OCI-M1 (cell line): ENCODE data around the gene FBXO11.
A peak's percentile ranks its signal among the peaks of the same experiment; 100 is the strongest.

Experiments
- DNase-seq: peaks from one replicate; lab custom pipeline; 2025; lab: John Stamatoyannopoulos, UW

FBXO11 gene

DNA sequence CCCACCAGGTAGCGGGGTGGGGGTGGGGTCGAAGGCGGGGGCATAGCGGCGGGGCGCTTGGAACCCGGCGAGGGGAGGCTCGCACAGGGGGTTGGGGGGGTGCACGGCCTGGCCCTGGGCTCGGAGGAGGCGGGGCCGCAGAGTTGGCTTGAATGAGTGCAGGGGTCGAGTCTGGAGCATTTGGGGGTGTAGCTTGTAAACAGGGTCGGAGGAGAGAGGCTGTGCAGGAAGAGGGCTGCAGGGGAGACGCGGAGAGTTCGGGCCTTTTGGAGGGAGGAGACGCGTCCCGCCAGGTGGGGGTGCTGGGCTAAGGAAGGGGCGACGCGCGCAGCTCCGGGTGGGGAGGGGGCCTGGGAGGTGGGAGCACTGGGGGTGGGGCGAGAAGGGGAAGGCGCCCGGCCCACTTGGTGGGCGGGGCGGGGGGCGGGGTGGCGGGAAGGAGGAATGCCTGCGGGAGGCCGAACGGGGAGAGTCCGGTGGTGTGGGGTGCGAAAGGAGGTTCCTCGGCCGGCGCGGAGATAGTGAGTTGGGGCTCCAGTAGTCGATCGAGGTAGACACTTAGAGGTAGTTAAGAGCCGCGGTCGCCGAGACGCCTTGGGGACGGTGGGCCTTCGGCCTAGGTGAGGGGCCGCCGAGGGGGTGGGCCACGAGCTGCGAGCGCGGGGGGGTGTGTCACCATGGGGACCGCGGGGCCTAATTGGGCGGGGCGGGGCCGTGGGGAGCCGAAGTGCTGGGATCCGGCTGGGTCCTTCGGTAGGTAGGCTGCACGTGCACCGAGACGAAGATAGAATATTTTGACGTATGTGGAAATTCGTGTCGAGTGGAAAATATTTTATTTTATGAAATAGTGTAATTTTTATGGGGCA is 122.6 kb downstream of the FBXO11 start:
- peak; percentile 84 for DNase-seq

DNA sequence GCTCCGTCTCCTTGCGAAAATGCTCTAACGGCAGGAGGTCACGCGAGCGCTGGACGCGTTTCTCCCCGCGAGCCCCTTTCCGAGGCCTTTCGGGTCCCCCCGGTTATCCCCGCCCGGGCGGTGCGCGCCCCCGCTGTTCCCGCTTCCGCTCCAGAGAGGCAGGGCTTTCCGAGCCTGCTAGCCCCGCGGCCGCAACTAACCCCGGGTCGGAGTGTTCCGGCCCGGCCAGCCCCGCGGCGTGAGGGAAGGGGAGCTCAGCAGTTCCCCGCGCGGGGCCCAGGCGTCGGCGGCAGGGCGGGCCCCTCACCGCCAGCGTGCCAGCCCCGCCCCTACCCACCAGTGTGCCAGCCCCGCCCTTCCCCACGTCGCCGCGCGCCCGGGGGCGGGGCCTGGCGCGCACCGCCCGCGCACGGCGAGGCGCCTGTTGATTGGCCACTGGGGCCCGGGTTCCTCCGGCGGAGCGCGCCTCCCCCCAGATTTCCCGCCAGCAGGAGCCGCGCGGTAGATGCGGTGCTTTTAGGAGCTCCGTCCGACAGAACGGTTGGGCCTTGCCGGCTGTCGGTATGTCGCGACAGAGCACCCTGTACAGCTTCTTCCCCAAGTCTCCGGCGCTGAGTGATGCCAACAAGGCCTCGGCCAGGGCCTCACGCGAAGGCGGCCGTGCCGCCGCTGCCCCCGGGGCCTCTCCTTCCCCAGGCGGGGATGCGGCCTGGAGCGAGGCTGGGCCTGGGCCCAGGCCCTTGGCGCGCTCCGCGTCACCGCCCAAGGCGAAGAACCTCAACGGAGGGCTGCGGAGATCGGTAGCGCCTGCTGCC is 123.4 kb downstream of the FBXO11 start, which contains the start of gene MSH6:
Gene MSH6, plus strand, starts transcription at position 475 of the 815 bp plus-strand sequence. Its CDS starts 89 bp downstream, at position 564.
- DNase-seq = peak; percentile 93

DNA sequence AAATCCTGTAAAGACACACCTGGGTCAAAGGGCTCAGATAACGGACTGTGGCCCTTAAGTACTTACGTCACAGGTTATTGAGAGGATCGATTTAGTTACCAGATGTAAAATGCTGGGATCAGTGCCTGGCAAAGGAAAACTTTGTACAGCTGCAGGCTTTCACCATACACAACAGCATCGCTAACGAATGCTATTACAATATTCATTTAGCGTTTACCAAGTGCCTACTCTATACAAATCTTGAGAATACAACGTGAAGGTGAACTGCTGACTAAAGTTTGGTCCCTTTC is 124.0 kb downstream of the FBXO11 start:
- no peak for DNase-seq

DNA sequence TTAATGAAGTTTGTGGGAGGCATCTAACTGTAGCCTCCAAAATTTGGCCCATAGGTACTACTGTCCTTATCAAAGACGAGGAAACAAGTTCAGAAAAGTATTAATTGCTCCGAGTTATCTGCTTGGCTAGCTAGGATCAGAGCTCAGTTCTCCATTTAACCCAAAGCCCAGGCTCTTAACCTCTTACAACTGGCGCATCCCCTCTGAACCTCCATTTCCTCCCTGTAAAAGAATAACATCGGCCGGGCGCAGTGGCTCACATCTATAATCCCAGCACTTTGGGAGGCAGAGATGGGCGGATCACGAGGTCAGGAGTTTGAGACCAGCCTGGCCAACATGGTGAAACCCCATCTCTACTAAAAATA is 126.9 kb downstream of the FBXO11 start:
- DNase-seq = no peak

DNA sequence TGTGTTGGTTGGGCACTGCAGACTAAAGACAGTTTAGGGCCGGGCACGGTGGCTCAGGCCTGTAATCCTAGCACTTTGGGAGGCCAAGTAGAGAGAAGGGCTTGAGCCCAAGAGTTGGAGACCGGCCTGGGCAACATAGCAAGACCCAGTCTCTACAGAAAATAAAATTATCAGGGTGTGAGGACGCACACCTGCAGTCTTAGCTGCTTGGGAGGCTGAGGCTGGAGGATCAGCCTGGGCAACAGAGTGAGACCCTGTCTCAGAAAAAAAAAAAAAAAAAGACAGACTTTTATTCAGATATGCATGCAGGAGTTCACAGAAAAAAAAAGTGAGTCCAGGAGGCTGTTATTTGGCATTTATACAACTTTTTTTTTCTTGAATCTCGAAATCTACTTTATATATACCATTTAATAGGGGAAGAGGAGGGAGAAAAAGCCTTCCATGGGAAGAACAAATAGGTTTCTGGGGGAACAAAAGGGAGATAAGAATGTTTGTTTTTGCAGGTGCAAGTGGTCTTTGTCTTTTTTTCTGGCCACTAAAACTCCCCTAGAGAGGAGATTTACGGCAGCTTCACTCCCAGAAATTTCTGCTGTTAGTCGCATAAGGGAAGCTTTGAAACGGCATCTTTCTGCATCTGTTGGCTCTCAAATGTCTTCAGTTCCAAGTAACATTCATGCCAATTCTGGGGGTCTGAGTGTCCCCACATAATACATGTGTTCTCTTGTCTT is 127.4 kb downstream of the FBXO11 start:
- DNase-seq = no peak

DNA sequence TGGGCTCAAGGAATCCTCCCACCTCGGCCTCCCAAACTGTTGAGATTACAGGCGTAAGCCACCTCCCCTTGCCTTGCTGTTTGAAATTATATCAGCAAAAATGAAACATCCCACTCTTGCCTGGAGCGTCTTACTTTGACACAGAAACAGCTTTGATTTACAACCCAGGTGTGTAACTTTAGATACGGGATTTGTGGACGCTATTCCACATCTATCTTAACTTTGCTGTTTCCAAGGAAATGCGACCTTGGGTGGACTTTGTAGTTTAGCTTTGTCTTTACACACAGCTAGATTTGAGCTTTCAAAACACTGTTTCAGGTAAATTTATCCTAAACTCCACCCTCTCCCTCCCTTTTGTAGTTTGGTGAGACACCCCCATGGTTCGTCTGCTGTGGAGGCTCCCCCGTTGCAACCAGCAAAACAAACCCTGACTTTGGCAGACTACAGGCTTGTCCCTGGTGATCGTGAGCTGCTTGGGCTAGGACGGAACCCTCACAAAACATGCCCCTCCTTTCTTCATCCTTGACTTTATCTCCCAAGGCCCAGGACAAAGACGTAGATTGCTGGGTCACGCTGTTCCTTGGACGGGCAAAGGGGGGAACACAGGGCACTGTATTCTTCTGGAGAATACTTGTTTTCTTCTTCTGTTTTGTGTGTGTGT is 128.9 kb downstream of the FBXO11 start:
- DNase-seq = no peak

DNA sequence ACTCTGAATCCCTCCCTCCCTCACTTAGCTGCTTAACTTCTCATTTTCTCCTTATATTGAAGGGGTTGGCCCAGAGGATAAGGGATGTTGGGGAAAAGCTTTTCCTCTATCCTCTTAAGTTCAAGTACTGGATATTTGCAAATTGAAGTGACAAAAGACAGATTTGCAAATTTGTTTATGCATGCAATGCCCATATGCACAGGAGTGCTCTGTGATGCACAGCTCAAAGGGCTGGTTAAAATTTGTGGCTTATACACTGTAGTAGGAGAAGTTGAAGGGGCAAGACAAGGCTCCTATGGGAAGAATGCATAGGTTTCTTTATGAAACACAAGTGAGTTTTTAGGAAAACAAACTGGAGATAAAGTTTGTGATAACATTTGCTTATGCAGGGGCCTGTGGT is 131.7 kb downstream of the FBXO11 start:
- no peak for DNase-seq

DNA sequence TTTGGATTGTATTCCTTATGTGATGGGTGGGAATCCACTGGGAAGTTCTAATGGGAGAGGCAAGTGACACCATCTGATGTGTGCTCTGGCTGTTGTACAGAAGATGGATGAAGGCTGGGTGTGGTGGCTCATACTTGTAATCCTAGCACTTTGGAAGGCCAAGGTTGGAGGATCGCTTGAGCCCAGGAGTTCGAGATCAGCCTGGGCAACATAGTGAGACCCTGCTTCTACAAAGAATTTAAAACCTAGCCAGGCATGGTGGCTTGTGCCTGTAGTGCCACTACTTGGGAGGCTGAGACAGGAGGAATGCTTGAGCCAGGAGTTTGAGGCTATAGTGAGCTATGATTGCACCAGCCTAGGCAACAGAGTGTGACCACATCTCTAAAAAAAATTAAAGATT is 134.0 kb downstream of the FBXO11 start:
- DNase-seq = no peak

DNA sequence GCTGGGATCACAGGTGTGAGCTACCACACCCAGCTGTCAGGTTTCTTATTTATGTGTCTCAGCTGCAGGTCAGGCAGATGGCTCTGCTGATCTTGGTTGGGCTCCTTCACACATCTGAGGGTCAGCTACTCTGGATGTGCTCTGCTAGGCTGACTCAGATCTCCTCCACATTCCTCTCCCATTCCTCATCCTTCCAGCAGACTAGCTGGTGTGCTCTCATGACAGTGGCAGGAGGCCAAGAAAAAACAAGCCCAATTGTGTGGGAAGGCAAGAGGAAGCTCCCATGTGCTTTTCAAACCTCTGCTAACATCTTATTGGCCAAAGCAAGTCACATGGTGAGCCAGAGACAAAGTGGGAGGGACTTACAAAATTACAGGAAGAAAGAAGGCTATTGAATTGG is 135.1 kb downstream of the FBXO11 start:
- DNase-seq = peak; percentile 38

DNA sequence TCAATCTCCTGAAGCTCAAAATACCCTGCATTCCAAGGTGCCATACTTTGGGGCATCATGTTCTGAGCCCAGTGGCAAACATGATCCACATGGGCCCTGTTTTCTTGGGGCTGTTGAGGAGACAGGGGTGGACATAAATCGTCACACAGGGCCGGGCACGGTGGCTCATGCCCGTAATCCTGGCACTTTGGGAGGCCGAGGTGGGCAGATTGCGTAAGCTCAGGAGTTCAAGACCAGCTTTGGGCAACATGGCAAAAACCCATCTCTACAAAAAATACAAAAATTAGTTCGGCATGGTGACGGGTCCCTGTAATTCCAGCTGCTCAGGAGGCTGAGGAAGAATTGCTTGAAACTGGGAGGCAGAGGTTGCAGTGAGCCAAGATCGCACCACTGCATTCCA is 137.0 kb downstream of the FBXO11 start:
- no peak for DNase-seq

DNA sequence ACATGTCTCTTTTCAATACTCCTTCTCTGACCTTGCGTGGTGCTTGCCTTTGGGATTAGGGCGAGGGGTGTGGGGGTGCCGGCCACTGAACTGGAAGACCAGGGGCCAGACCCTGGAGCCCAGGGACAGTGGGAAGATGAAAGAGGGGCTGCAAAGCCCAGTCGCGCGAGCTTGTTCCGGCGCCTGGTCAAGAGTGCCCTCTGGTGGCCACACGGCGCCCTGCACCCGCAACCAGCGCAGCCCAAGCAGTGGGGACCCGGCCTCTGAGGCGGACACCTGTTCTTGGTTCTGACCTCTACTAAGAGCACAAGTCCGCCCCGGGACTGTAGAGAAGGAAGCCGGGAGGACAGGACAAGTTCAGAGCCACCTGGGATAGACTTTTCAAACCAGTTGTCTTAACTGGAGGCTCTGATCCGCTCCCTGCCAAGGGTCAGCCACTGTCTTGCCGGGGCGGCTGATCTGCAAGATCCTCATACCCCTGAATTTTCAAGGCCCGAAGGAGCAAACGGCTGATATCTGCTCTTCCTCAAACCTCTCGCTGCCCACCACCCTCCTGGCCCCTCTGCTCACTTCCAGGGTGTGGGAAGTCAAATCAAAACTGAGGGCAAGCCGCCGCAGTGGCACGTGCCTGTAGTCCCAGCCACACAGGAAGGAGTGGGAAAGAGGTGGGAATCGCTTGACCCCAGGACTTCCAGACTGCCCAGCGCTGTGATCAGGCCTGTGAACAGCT is 138.3 kb downstream of the FBXO11 start:
- peak; percentile 83 for DNase-seq

DNA sequence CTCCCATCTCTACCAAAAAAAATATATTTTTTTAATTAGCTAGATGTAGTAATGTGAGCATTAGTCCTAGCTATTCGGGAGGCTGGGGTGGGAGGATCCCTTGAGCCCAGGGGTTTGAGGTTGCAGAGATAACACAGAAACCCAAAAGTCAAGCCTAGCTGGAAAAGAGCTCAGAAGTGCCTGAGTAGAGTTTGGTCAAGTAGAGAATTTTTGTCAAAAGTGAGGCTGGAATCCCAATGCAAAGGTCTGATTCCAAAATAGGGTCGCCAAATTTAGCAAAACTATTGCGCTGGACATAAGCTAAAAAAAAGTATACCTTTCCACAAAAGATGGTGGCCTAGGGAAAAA is 138.8 kb downstream of the FBXO11 start:
- peak; percentile 61 for DNase-seq

DNA sequence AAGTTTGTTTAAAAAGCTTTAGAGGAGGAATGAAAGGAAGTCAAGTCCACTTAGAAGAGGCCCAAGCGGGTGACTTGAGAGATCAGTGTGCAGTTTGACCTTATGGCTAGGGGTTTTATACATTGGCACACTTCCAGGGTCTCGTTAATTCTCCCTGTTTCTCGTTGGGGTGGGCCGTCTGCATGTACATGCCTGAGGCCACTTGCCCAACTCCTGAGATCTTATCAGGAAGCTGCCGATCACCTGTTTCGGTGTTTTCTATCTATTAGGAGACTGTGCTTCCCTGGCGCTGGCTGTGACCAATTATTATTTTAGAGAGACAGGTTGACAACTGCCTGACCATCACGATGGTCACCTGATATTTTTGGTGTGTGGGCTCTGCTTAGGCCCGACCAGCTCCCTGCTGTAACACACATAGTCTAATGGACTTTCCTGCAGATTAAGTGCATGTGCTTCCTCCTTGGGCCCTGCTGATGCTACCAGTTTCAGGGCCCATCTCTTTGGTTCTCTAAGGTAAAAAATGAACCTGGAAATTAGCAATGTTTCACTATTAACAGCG is 154.4 kb downstream of the FBXO11 start:
- DNase-seq = no peak

DNA sequence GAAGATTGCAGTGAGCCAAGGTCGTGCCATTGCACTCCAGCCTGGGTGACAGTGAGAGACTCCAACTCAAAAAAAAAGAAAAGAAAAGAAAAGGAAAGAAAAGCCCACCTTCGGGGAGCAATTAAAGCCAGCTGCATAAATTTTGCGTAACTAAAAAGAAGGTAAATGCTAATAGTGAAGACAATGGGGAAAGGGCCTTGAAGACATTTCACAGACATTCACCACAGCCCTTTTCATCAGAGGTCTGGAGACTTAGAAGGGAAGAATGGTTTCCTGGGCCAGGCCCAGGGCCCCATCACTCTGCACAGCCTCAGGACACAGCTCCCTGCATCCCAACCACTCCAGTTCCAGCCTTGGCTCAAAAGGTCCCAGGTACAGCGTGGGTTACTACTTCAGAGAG is 158.4 kb downstream of the FBXO11 start:
- no peak for DNase-seq

DNA sequence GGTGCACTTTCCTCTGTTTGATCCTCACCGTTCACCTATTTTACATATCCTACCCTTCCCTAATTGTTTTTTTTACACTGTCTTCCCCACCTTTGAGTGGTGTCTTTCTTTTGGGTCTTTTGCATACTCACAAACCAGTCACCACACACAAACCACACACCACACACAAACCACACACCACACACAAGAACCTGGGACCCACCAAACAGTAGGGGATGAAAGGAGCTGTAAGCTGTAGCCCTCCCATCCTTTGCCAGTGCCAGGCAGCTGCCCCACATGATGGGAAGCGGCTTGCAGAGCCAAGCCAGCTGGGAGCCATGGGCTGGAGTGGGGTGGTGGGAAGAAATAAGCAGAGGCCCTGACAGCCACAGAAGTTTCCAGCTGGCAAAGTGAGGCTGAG is 162.2 kb downstream of the FBXO11 start:
- no peak for DNase-seq

DNA sequence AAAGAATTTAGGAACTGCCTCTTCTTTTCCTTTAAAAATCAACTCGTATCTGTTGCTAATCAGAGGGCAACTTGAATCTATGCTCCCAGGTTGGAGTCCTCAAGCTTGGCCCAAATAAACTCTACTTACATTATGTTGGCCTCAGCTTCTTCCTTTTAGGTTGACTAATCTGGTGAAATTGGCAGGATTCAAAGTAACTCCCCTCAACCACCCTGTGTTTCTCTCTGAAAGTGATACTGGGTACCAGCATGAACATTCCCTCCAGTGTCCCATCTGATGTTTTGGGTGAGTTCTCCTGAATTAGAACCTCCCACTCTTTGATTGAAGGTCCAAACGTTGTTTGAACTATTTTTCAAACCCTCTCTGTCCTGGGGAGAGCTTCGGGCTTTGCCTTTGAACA is 164.7 kb downstream of the FBXO11 start:
- no peak for DNase-seq

DNA sequence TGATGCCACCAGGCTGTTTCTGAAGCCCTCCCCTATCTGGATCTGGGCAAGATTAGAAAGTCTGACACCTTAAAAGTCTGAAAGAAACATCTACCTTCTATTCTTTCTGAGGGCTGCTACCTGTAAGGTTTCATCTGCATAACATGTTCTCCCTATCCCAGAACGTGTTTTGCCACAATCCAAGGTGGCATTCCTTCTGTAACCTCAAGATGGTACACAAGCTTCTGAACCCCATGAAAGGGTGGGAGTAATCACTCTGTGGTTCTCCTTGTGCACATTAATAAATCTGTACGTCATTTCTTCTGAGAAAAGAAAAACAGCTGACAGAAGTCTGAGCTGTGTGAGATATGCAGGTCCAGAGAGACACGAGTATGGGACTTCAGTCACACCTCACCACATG is 165.2 kb downstream of the FBXO11 start:
- peak; percentile 15 for DNase-seq
